ENCODE data around the gene SLC39A3.

The SLC39A3 gene

GRCh38 chr19:2721570-2722540 is 18.0 kb downstream of the SLC39A3 start:
- DNase-seq = peak in 2 of 3 donors; percentile 35 to 50
- Histone ChIP-seq H3K36me3 (ENCODE audit: control insufficient read depth in 4 of 4, insufficient read depth in 4 of 4, low read length in 3 of 4) (peaks cover 0 to 3% (median 0%) of the 10 kb centered on the region in 4 experiments), H3K4me1 (ENCODE audit: control extremely low read depth in 1 of 4, control insufficient read depth in 4 of 4, insufficient read depth in 4 of 4, low read length in 3 of 4) (peaks cover 0 to 29% (median 27%) of the 10 kb centered on the region in 4 experiments), H3K27me3 (replicated peaks in 2 of 5; ENCODE audit: control insufficient read depth in 4 of 5, insufficient read depth in 5 of 5, low read length in 4 of 5) (peaks cover 0 to 21% (median 0%) of the 10 kb centered on the region in 5 experiments), H3K27ac (ENCODE audit: insufficient read depth in 1 of 2, low read depth in 1 of 2, low read length in 2 of 2, poor library complexity in 1 of 2, severe bottlenecking in 2 of 2) (no peak overlapping the region), H3K4me3 (ENCODE audit: control insufficient read depth in 1 of 7, extremely low read depth in 1 of 7, insufficient read depth in 4 of 7, low read depth in 2 of 7, low read length in 6 of 7) (peak overlapping the region; percentile 23 to 76 (median 57)), H3K9me3 (ENCODE audit: control extremely low read depth in 1 of 5, control insufficient read depth in 4 of 5, insufficient read depth in 2 of 5, low read depth in 1 of 5, low read length in 4 of 5) (no peaks in the 10 kb centered on the region)
- POLR2A ChIA-PET = no interaction called here
- CTCF ChIA-PET = interaction anchor here (1.3 kb wide), 1 partner anchor 78 kb away, joined by 3 read pairs; no protein-coding TSS in a partner anchor
- WGBS (ENCODE audit: insufficient coverage) = 36% methylated on average over 33 of the region's 39 CpGs

- no peak within 1 kb of the TSS for H3K27ac ChIP-seq (ENCODE audit: insufficient read depth in 1 of 2, low read depth in 1 of 2, low read length in 2 of 2, poor library complexity in 1 of 2, severe bottlenecking in 2 of 2)
- under 1% methylated on average over 31 of the region's 100 CpGs for WGBS (ENCODE audit: insufficient coverage)
- DNase-seq = peak in 1 of 3 donors; percentile 28
- H3K9me3 ChIP-seq (ENCODE audit: control extremely low read depth in 1 of 5, control insufficient read depth in 4 of 5, insufficient read depth in 2 of 5, low read depth in 1 of 5, low read length in 4 of 5) = no peaks in the 10 kb centered on the region
- CTCF ChIA-PET = no interaction called here
- peak within 1 kb of the TSS; percentile 23 to 76 (median 57) for H3K4me3 ChIP-seq (ENCODE audit: control insufficient read depth in 1 of 7, extremely low read depth in 1 of 7, insufficient read depth in 4 of 7, low read depth in 2 of 7, low read length in 6 of 7)
- H3K36me3 ChIP-seq (ENCODE audit: control insufficient read depth in 4 of 4, insufficient read depth in 4 of 4, low read length in 3 of 4) = peaks cover 0 to 3% (median 0%) of the 10 kb centered on the region in 4 experiments
- POLR2A ChIA-PET = no interaction called here
- H3K4me1 ChIP-seq (ENCODE audit: control extremely low read depth in 1 of 4, control insufficient read depth in 4 of 4, insufficient read depth in 4 of 4, low read length in 3 of 4) = peaks cover 0 to 25% (median 21%) of the 10 kb centered on the region in 4 experiments
- H3K27me3 ChIP-seq (replicated peaks in 2 of 5; ENCODE audit: control insufficient read depth in 4 of 5, insufficient read depth in 5 of 5, low read length in 4 of 5) = peaks cover 0 to 21% (median 0%) of the 10 kb centered on the region in 5 experiments
Observed at GRCh38 chr19:2720777-2721569, 18.8 kb downstream of the SLC39A3 start, which contains the start of gene DIRAS1. DIRAS1 (minus strand) TSS chr19:2721372; CDS start chr19:2717806, 3,566 bp downstream.

GRCh38 chr19:2719920-2720776 is 19.7 kb downstream of the SLC39A3 start:
- CTCF ChIA-PET = no interaction called here
- DNase-seq = peak in 2 of 3 donors; percentile 28 to 41
- peaks cover 0 to 25% (median 21%) of the 10 kb centered on the region in 4 experiments for H3K4me1 ChIP-seq (ENCODE audit: control extremely low read depth in 1 of 4, control insufficient read depth in 4 of 4, insufficient read depth in 4 of 4, low read length in 3 of 4)
- WGBS (ENCODE audit: insufficient coverage) = 5% methylated on average over 27 of the region's 37 CpGs
- H3K27ac ChIP-seq (ENCODE audit: insufficient read depth in 1 of 2, low read depth in 1 of 2, low read length in 2 of 2, poor library complexity in 1 of 2, severe bottlenecking in 2 of 2) = no peak overlapping the region
- H3K9me3 ChIP-seq (ENCODE audit: control extremely low read depth in 1 of 5, control insufficient read depth in 4 of 5, insufficient read depth in 2 of 5, low read depth in 1 of 5, low read length in 4 of 5) = peaks cover 0 to 6% (median 4%) of the 10 kb centered on the region in 5 experiments
- peaks cover 0 to 4% (median 2%) of the 10 kb centered on the region in 4 experiments for H3K36me3 ChIP-seq (ENCODE audit: control insufficient read depth in 4 of 4, insufficient read depth in 4 of 4, low read length in 3 of 4)
- H3K4me3 ChIP-seq (ENCODE audit: control insufficient read depth in 1 of 7, extremely low read depth in 1 of 7, insufficient read depth in 4 of 7, low read depth in 2 of 7, low read length in 6 of 7) = peak overlapping the region; percentile 15 to 57 (median 47)
- H3K27me3 ChIP-seq (replicated peaks in 2 of 5; ENCODE audit: control insufficient read depth in 4 of 5, insufficient read depth in 5 of 5, low read length in 4 of 5) = peaks cover 0 to 21% (median 0%) of the 10 kb centered on the region in 5 experiments
- POLR2A ChIA-PET = interaction anchor here (0.6 kb wide), 2 partner anchors 17 to 19 kb away, joined by 3 read pairs; partner anchors contain the start of gene GNG7

- DNase-seq = no peak
- H3K27me3 ChIP-seq (replicated peaks in 2 of 5; ENCODE audit: control insufficient read depth in 4 of 5, insufficient read depth in 5 of 5, low read length in 4 of 5) = peaks cover 0 to 21% (median 0%) of the 10 kb centered on the region in 5 experiments
- ChIA-PET CTCF (interaction anchor here (0.9 to 1.3 kb wide), 2 partner anchors 18 to 71 kb away, joined by 3 read pairs; no protein-coding TSS in a partner anchor), POLR2A (interaction anchor here (0.6 kb wide), 1 partner anchor 17 kb away, joined by 3 read pairs; the partner anchor contains the start of gene GNG7)
- WGBS (ENCODE audit: insufficient coverage) = 78% methylated on average over 3 of the region's 7 CpGs
- H3K9me3 ChIP-seq (ENCODE audit: control extremely low read depth in 1 of 5, control insufficient read depth in 4 of 5, insufficient read depth in 2 of 5, low read depth in 1 of 5, low read length in 4 of 5) = peaks cover 0 to 8% (median 5%) of the 10 kb centered on the region in 5 experiments
- no peak overlapping the region for H3K27ac ChIP-seq (ENCODE audit: insufficient read depth in 1 of 2, low read depth in 1 of 2, low read length in 2 of 2, poor library complexity in 1 of 2, severe bottlenecking in 2 of 2)
- peaks cover 0 to 4% (median 2%) of the 10 kb centered on the region in 4 experiments for H3K36me3 ChIP-seq (ENCODE audit: control insufficient read depth in 4 of 4, insufficient read depth in 4 of 4, low read length in 3 of 4)
- H3K4me3 ChIP-seq (ENCODE audit: control insufficient read depth in 1 of 7, extremely low read depth in 1 of 7, insufficient read depth in 4 of 7, low read depth in 2 of 7, low read length in 6 of 7) = peak overlapping the region in 1 of 7 experiments; percentile 47
- H3K4me1 ChIP-seq (ENCODE audit: control extremely low read depth in 1 of 4, control insufficient read depth in 4 of 4, insufficient read depth in 4 of 4, low read length in 3 of 4) = peaks cover 0 to 25% (median 21%) of the 10 kb centered on the region in 4 experiments
Observed at GRCh38 chr19:2719232-2719735, 20.5 kb downstream of the SLC39A3 start.

GRCh38 chr19:2717638-2718541 is 21.9 kb downstream of the SLC39A3 start:
- peaks cover 0 to 8% (median 5%) of the 10 kb centered on the region in 5 experiments for H3K9me3 ChIP-seq (ENCODE audit: control extremely low read depth in 1 of 5, control insufficient read depth in 4 of 5, insufficient read depth in 2 of 5, low read depth in 1 of 5, low read length in 4 of 5)
- H3K4me3 ChIP-seq (ENCODE audit: control insufficient read depth in 1 of 7, extremely low read depth in 1 of 7, insufficient read depth in 4 of 7, low read depth in 2 of 7, low read length in 6 of 7) = no peak overlapping the region
- peaks cover 0 to 23% (median 19%) of the 10 kb centered on the region in 4 experiments for H3K4me1 ChIP-seq (ENCODE audit: control extremely low read depth in 1 of 4, control insufficient read depth in 4 of 4, insufficient read depth in 4 of 4, low read length in 3 of 4)
- ChIA-PET CTCF (interaction anchor here (0.8 to 1.3 kb wide), 5 partner anchors 11 to 70 kb away, joined by 3 read pairs; partner anchors contain the start of gene SLC39A3), POLR2A (no interaction called here)
- DNase-seq = no peak
- H3K27ac ChIP-seq (ENCODE audit: insufficient read depth in 1 of 2, low read depth in 1 of 2, low read length in 2 of 2, poor library complexity in 1 of 2, severe bottlenecking in 2 of 2) = no peak overlapping the region
- H3K27me3 ChIP-seq (replicated peaks in 2 of 5; ENCODE audit: control insufficient read depth in 4 of 5, insufficient read depth in 5 of 5, low read length in 4 of 5) = peaks cover 0 to 21% (median 0%) of the 10 kb centered on the region in 5 experiments
- 88% methylated on average over 37 of the region's 52 CpGs for WGBS (ENCODE audit: insufficient coverage)
- peaks cover 0 to 4% (median 2%) of the 10 kb centered on the region in 4 experiments for H3K36me3 ChIP-seq (ENCODE audit: control insufficient read depth in 4 of 4, insufficient read depth in 4 of 4, low read length in 3 of 4)
